Liver (tissue), 9 donors: ENCODE measurements around the gene VPS35L. TPM values are rescaled to one million over a fixed set of nuclear protein-coding genes. Genes with fewer than 3 reads are reported as not detected.

Experiments used
- DNase-seq: peaks from one replicate; pipeline ENCODE4 v3.0.0-alpha.2; 2017; ENCODE audit warnings: low spot score
- H3K27ac ChIP-seq, 2 donors: one replicate each; pipeline ENCODE4 v1.7.0; 2013; ENCODE audit warnings: inconsistent platforms in 2 of 2, low read length in 2 of 2, control low read depth in 1 of 2, low read depth in 1 of 2, mild to moderate bottlenecking in 1 of 2
- H3K27me3 ChIP-seq, 4 donors: one replicate each; pipeline versions ENCODE4 v1.6.1 to v1.7.0; 2013; ENCODE audit warnings: low read length in 3 of 4, inconsistent platforms in 1 of 4, mild to moderate bottlenecking in 1 of 4, moderate library complexity in 1 of 4; ENCODE audit not compliant: control insufficient read depth in 4 of 4, insufficient read depth in 4 of 4
- H3K36me3 ChIP-seq, 4 donors: one replicate each; pipeline versions ENCODE4 v1.6.1 to v1.7.0; 2013; ENCODE audit warnings: low read length in 3 of 4, mild to moderate bottlenecking in 3 of 4, low read depth in 1 of 4, moderate library complexity in 1 of 4; ENCODE audit not compliant: control insufficient read depth in 4 of 4, insufficient read depth in 3 of 4
- H3K4me1 ChIP-seq, 4 donors: one replicate each; pipeline versions ENCODE4 v1.6.1 to v1.7.0; 2013; ENCODE audit warnings: low read length in 3 of 4, mild to moderate bottlenecking in 3 of 4, moderate library complexity in 1 of 4; ENCODE audit not compliant: control insufficient read depth in 4 of 4, insufficient read depth in 4 of 4
- H3K4me3 ChIP-seq, 3 donors: one replicate each; pipeline versions ENCODE4 v1.6.1 to v1.7.0; 2013; ENCODE audit warnings: low read length in 3 of 3, control low read depth in 1 of 3, low read depth in 1 of 3, mild to moderate bottlenecking in 1 of 3
- H3K9ac ChIP-seq, 2 donors: one replicate each; pipeline ENCODE4 v1.7.0; 2013; ENCODE audit warnings: low read length in 2 of 2, mild to moderate bottlenecking in 2 of 2, moderate library complexity in 2 of 2, control low read depth in 1 of 2, low read depth in 1 of 2
- H3K9me3 ChIP-seq, 4 donors: one replicate each; pipeline versions ENCODE4 v1.6.1 to v1.7.0; 2013; ENCODE audit warnings: low read length in 3 of 4; ENCODE audit not compliant: control insufficient read depth in 4 of 4
- CTCF ChIP-seq: fragments of 150-350 bp; IDR thresholded peaks from 2 replicates; pipeline ENCODE4 v1.5.1; 2017; ENCODE audit warnings: improper control_type of control experiment, low read depth, low read length; ENCODE audit not compliant: missing input control
- EGR1 ChIP-seq, 2 donors: IDR thresholded peaks; 2 replicates each; pipeline ENCODE4 v1.6.1; 2016 to 2018; ENCODE audit warnings: antibody characterized with exemption in 2 of 2, low read depth in 2 of 2
- FOXA2 ChIP-seq: IDR thresholded peaks from 2 replicates; pipeline ENCODE4 v1.6.1; 2016; ENCODE audit warnings: antibody characterized with exemption
- GABPA ChIP-seq, 2 donors: IDR thresholded peaks in 1 of 2; conservative IDR thresholded peaks in 1 of 2; 2 replicates each; pipeline ENCODE4 v1.6.1; 2016; ENCODE audit warnings: antibody characterized with exemption in 2 of 2, mild to moderate bottlenecking in 1 of 2, moderate library complexity in 1 of 2
- JUND ChIP-seq, 2 donors: IDR thresholded peaks; 2 replicates each; pipeline ENCODE4 v1.6.1; 2016; ENCODE audit warnings: antibody characterized with exemption in 2 of 2
- MAX ChIP-seq: IDR thresholded peaks from 2 replicates; pipeline ENCODE4 v1.6.1; 2016; ENCODE audit warnings: antibody characterized with exemption
- NR2F2 ChIP-seq: IDR thresholded peaks from 2 replicates; pipeline ENCODE4 v1.6.1; 2016; ENCODE audit warnings: antibody characterized with exemption
- RAD21 ChIP-seq, 2 donors: IDR thresholded peaks; 2 replicates each; pipeline ENCODE4 v1.6.1; 2016; ENCODE audit warnings: antibody characterized with exemption in 2 of 2, mild to moderate bottlenecking in 2 of 2
- SP1 ChIP-seq: IDR thresholded peaks from 2 replicates; pipeline ENCODE4 v1.6.1; 2018; ENCODE audit warnings: antibody characterized with exemption, mild to moderate bottlenecking
- TAF1 ChIP-seq: conservative IDR thresholded peaks from 2 replicates; pipeline ENCODE4 v1.6.1; 2016; ENCODE audit warnings: antibody characterized with exemption, mild to moderate bottlenecking
- YY1 ChIP-seq: IDR thresholded peaks from 2 replicates; pipeline ENCODE4 v1.6.1; 2016; ENCODE audit warnings: antibody characterized with exemption, mild to moderate bottlenecking
- ZBTB33 ChIP-seq: IDR thresholded peaks from 2 replicates; pipeline ENCODE4 v1.6.1; 2016; ENCODE audit warnings: antibody characterized with exemption
- WGBS: extraction: QIAGEN DNeasy Blood & Tissue Kit; methylation state at CpG from one replicate; pipeline ENCODE4 v1.1.7; 2013; 5-methylcytosine and 5-hydroxymethylcytosine counted together
- polyA plus RNA-seq, 2 donors: library from polyadenylated mRNA; stranded (reverse) in 1 of 2; unstranded in 1 of 2; fragments of 200-250 nt in 1 of 2; fragments of >200 nt in 1 of 2; fragmentation: Nextera tagmentation in 1 of 2; extraction: Ambion mirVana in 1 of 2; gene quantifications; one replicate each; pipeline versions ENCODE4 v1.2.1 to v1.2.3, GENCODE V29; 2013 to 2015
- total RNA-seq, 2 donors: library from RNA; depleted of rRNA; stranded (reverse); fragments of >200 nt; gene quantifications; one replicate each; pipeline ENCODE4 v1.2.3, GENCODE V29; 2014
- donor health status: healthy.
- donor health status: healthy.
- donor health status: healthy.
- donor health status: healthy.
- donor health status: healthy.

VPS35L gene
- total and polyA plus RNA-seq, 4 donors, result 10.5 to 18.2 (median 15.1) TPM

GRCh38 chr16:19705843-19706242 lies 150.3 kb downstream of the VPS35L start:
- peaks cover 10 to 32% (median 20%) of the 10 kb centered on the region in 4 donors for H3K36me3 ChIP-seq
- H3K9ac ChIP-seq, result no peak overlapping the region
- WGBS, result 84% methylated on average over 5 of the region's 5 CpGs
- TF ChIP-seq YY1, result no peak
- TF ChIP-seq EGR1 (IDR thresholded peaks at IDR 0.05; ENCODE audit: low read depth in 2 of 2), result no peak
- no peak for TF ChIP-seq RAD21 (IDR thresholded peaks at IDR 0.05)
- TF ChIP-seq TAF1, result no peak
- no peak for TF ChIP-seq CTCF
- no peaks in the 10 kb centered on the region for H3K27me3 ChIP-seq
- no peak overlapping the region for H3K27ac ChIP-seq
- DNase-seq, result no peak
- no peak overlapping the region for H3K4me3 ChIP-seq
- H3K9me3 ChIP-seq, result no peaks in the 10 kb centered on the region
- no peaks in the 10 kb centered on the region for H3K4me1 ChIP-seq

- no peaks in the 10 kb centered on the region for H3K27me3 ChIP-seq
- no peak overlapping the region for H3K4me3 ChIP-seq
- no peaks in the 10 kb centered on the region for H3K4me1 ChIP-seq
- H3K27ac ChIP-seq, result no peak overlapping the region
- H3K9me3 ChIP-seq, result no peaks in the 10 kb centered on the region
- peaks cover 10 to 32% (median 17%) of the 10 kb centered on the region in 4 donors for H3K36me3 ChIP-seq
- no peak overlapping the region for H3K9ac ChIP-seq
- no peak for DNase-seq
- TF ChIP-seq GABPA (IDR thresholded peaks at IDR 0.05 in 1 of 2, conservative IDR thresholded peaks at IDR 0.05 in 1 of 2) (no peak), SP1 (no peak), ZBTB33 (no peak), RAD21 (IDR thresholded peaks at IDR 0.05) (no peak), NR2F2 (no peak), EGR1 (IDR thresholded peaks at IDR 0.05; ENCODE audit: low read depth in 2 of 2) (no peak), MAX (no peak)
- WGBS, result 98% methylated on average over 15 of the region's 15 CpGs
These were observed 151.3 kb downstream of the VPS35L start for GRCh38 chr16:19706846-19707245.

- no peaks in the 10 kb centered on the region for H3K4me1 ChIP-seq
- WGBS, result 95% methylated on average over 22 of the region's 22 CpGs
- H3K9ac ChIP-seq, result no peak overlapping the region
- DNase-seq, result no peak
- no peak overlapping the region for H3K4me3 ChIP-seq
- H3K9me3 ChIP-seq, result no peaks in the 10 kb centered on the region
- H3K27ac ChIP-seq, result no peak overlapping the region
- no peaks in the 10 kb centered on the region for H3K27me3 ChIP-seq
- peaks cover 10 to 29% (median 16%) of the 10 kb centered on the region in 4 donors for H3K36me3 ChIP-seq
- TF ChIP-seq FOXA2, result no peak
- TF ChIP-seq TAF1, result no peak
- no peak for TF ChIP-seq JUND (IDR thresholded peaks at IDR 0.05)
These were observed 152.2 kb downstream of the VPS35L start for GRCh38 chr16:19707569-19708295.
